MCF 10A (cell line): Measurements from ENCODE around the gene PTOV1. TPM values are rescaled to one million over a fixed set of nuclear protein-coding genes. Genes with fewer than 3 reads are reported as not detected.

Source experiments
- BruUV-seq: library from RNA; stranded (reverse); fragments of 400-500 nt; replicated peaks from 2 replicates; lab custom pipeline; 2021; lab: Mats Ljungman, UMichigan
- CTCF ChIA-PET: fragments of 300-600 bp; sonication (Branson Sonifier 250); formaldehyde crosslinking; extraction: SDS; loops from one replicate; lab custom pipeline; 2021; ENCODE audit warnings: antibody characterized with exemption, inconsistent platforms; lab: Yijun Ruan, JAX
- POLR2A ChIA-PET: fragments of 300-600, 350-650 bp; sonication (Branson Sonifier 250); formaldehyde crosslinking; extraction: SDS; loops from one replicate; lab custom pipeline; 2020; ENCODE audit warnings: antibody characterized with exemption, inconsistent platforms; lab: Yijun Ruan, JAX
- DNase-seq: peaks from one replicate; pipeline ENCODE4 v3.0.0-alpha.2; 2018; ENCODE audit not compliant: unreplicated experiment
- H3K27ac Mint-ChIP-seq: one replicate; pipeline ENCODE4 v1.8.0; 2022; ENCODE audit warnings: mild to moderate bottlenecking, low read depth, mixed read lengths; ENCODE audit not compliant: unreplicated experiment
- H3K27me3 Mint-ChIP-seq: one replicate; pipeline ENCODE4 v1.8.0; 2022; ENCODE audit warnings: mixed read lengths; ENCODE audit not compliant: insufficient read depth, unreplicated experiment
- H3K36me3 Mint-ChIP-seq: one replicate; pipeline ENCODE4 v1.8.0; 2022; ENCODE audit warnings: mild to moderate bottlenecking, moderate library complexity, mixed read lengths; ENCODE audit not compliant: insufficient read depth, unreplicated experiment
- H3K4me1 Mint-ChIP-seq: one replicate; pipeline ENCODE4 v1.8.0; 2022; ENCODE audit warnings: mixed read lengths; ENCODE audit not compliant: insufficient read depth, unreplicated experiment
- H3K4me3 Mint-ChIP-seq: one replicate; pipeline ENCODE4 v1.8.0; 2022; ENCODE audit warnings: mild to moderate bottlenecking, moderate library complexity, mixed read lengths; ENCODE audit not compliant: unreplicated experiment
- H3K9me3 Mint-ChIP-seq: one replicate; pipeline ENCODE4 v1.8.0; 2022; ENCODE audit warnings: mixed read lengths; ENCODE audit not compliant: unreplicated experiment
- intact Hi-C: fragments of 100-400 bp; cut with micrococcal nuclease; formaldehyde crosslinking; loops from 2 replicates; pipeline ENCODE4 v1.14.1; 2022
- total RNA-seq: library from RNA; stranded (reverse); gene quantifications from 2 replicates; pipeline ENCODE4 v1.2.3, GENCODE V29; 2022
- TF ChIP-seq, protein P1 (sequence below): fragments of 200-600 bp; IDR thresholded peaks from one replicate; pipeline ENCODE4 v1.8.0; 2022; ENCODE audit warnings: antibody characterized with exemption, mild to moderate bottlenecking; ENCODE audit not compliant: unreplicated experiment

PTOV1 gene
- total RNA-seq, 1 experiment from 2014 or later = 78.8 TPM

DNA sequence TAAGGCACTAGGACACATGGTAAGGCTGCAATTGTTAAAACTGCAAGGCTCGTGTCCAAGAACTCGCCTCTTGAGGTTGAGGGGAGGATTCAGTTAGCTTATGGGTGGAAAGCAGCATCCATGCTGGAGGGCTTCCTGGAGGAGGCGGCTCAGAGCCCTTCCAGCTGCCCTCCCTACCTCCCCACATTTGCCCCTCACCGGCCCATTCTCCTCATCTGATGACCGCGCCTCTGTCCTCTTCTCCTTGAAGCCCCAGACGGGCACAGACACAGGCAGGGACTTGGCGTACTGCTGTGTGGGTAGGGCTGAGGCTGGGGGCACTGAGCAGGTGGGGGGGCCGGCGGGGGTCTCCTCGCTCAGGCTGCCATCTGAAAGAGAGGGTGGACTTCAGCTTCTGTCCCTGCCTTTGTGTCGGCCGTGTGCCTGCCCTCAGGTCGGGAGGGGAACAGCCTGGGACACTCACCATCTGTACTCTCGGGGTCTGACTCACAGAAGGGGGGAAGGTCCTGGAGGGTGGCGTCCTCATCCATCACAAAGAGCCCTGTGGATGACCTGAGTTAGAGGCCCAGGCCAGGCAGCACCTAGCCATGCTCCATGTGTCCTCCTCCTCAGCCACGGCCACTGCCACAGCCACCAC lies 20.5 kb downstream of the PTOV1 start:
- Mint-ChIP-seq H3K9me3 (no peaks in the 10 kb centered on the region), H3K36me3 (peaks cover 37% of the 10 kb centered on the region), H3K27me3 (no peaks in the 10 kb centered on the region), H3K27ac (no peak overlapping the region), H3K4me1 (peaks cover 11% of the 10 kb centered on the region), H3K4me3 (no peak overlapping the region)
- intact Hi-C loops = no loop called here
- ChIA-PET CTCF (no interaction called here), POLR2A (interaction anchor here (2.8 kb wide), 1 partner anchor 19 kb away, joined by 40 read pairs; the partner anchor contains the start of gene PTOV1)
- BruUV-seq = no TSS peak
- no peak for DNase-seq
- TF ChIP-seq, protein P1, sequence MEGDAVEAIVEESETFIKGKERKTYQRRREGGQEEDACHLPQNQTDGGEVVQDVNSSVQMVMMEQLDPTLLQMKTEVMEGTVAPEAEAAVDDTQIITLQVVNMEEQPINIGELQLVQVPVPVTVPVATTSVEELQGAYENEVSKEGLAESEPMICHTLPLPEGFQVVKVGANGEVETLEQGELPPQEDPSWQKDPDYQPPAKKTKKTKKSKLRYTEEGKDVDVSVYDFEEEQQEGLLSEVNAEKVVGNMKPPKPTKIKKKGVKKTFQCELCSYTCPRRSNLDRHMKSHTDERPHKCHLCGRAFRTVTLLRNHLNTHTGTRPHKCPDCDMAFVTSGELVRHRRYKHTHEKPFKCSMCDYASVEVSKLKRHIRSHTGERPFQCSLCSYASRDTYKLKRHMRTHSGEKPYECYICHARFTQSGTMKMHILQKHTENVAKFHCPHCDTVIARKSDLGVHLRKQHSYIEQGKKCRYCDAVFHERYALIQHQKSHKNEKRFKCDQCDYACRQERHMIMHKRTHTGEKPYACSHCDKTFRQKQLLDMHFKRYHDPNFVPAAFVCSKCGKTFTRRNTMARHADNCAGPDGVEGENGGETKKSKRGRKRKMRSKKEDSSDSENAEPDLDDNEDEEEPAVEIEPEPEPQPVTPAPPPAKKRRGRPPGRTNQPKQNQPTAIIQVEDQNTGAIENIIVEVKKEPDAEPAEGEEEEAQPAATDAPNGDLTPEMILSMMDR = no peak

DNA sequence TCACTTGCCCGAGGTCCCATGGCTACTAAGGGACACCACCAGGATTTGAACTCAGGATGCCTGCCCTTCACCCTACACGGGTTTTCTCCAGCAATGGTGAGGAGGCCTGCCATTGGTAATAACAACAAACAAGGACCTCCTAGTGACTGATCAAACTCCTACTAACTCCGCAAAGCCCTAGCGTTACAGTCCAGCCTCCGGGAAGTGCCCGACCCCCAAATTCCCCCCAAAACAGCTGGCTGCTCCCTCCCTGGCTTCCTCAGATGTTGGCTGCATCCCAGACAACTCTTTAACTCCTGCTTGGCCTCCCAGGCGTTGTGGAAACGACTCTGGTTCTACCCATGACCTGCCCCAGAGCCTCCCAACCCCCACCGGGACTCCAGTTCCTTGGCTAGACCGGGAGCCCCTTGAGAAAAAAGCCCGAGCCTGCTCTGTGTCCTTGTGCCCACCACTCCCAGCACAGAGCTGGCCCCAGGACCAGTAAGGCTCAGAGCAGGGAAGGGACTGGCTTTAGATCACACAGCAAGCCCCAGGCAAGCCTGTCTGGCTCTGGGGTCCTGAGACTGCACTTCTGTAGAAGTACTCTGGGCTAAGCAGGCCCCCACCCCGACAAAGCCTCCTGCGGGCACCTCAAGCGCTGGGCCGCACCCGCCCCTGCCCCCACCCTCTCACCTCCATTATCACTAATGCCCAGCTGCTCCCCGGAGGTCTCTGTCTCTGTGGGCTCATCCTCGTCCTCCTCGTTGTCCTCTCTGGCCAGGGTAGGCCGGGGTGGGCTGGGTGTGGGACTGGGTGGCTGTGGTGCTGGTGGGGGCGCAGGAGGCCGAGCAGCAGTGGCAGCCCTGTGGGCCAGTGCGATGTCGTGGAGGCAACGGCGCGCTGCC lies 21.5 kb downstream of the PTOV1 start:
- ChIA-PET POLR2A (interaction anchor here (0.6 kb wide), 2 partner anchors 109 to 131 kb away, joined by 3 read pairs; partner anchors contain the start of gene TSKS), CTCF (no interaction called here)
- Mint-ChIP-seq H3K27me3 (no peaks in the 10 kb centered on the region), H3K36me3 (peaks cover 30% of the 10 kb centered on the region), H3K4me3 (no peak overlapping the region), H3K9me3 (no peaks in the 10 kb centered on the region), H3K4me1 (peaks cover 6% of the 10 kb centered on the region), H3K27ac (no peak overlapping the region)
- no peak for DNase-seq
- intact Hi-C loops = no loop called here
- TF ChIP-seq, protein P1 = no peak
- BruUV-seq = no TSS peak

DNA sequence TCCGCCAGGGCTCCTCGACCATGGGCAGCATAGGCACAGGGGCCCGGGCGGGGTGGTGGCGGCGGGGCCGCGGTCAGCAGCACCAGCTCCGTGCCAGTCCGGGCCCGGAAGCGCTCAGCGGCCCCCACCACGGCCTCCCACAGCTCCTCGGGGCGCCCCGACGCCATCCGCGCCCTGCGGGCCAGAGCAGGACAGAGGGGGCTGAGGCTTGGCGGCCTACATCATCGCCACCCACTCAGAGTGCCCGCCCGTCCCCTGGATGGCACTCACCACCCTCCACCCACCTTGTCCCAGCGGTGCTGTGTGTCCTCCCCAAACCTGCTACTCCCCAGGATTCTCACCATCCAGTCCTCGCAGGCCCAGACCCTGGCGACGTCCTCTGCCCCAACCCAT lies 22.2 kb downstream of the PTOV1 start:
- CTCF ChIA-PET = no interaction called here
- Mint-ChIP-seq H3K4me3 (no peak overlapping the region), H3K27ac (no peak overlapping the region), H3K4me1 (peaks cover 6% of the 10 kb centered on the region), H3K36me3 (peaks cover 29% of the 10 kb centered on the region), H3K27me3 (no peaks in the 10 kb centered on the region), H3K9me3 (no peaks in the 10 kb centered on the region)
- intact Hi-C loops = no loop called here
- POLR2A ChIA-PET = interaction anchor here (0.6 kb wide), 1 partner anchor 132 kb away, joined by 3 read pairs; no protein-coding TSS in a partner anchor
- no TSS peak for BruUV-seq
- DNase-seq = no peak
- TF ChIP-seq, protein P1 = no peak

DNA sequence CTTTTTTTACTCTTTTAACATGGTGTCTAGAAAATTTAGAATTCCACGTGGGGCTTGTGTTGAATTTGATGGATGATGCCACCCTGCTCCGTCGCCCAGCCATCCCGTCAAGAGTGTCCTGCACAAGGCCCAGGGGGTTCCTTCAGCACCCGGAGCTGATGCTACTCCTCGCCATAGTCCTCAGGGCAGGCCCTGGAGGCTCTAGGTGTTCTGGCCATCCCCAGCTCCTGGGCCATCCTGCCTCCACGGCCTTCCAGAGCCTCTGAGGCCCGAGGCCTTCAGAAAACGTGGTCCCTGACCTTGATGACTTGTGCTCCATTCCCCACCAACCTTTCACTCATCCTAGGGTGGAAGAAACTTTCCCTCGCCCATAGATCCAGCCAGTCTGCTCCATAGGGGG lies 22.9 kb downstream of the PTOV1 start:
- no TSS peak for BruUV-seq
- ChIA-PET CTCF (no interaction called here), POLR2A (no interaction called here)
- no peak overlapping the region for H3K27ac Mint-ChIP-seq
- H3K27me3 Mint-ChIP-seq = no peaks in the 10 kb centered on the region
- H3K36me3 Mint-ChIP-seq = peaks cover 36% of the 10 kb centered on the region
- DNase-seq = no peak
- intact Hi-C loops = no loop called here
- H3K4me1 Mint-ChIP-seq = peaks cover 7% of the 10 kb centered on the region
- H3K4me3 Mint-ChIP-seq = no peak overlapping the region
- H3K9me3 Mint-ChIP-seq = no peaks in the 10 kb centered on the region
- TF ChIP-seq, protein P1 = no peak
